GM12801 (cell line): ENCODE data around the gene SORBS2.

Experiments
- CTCF ChIP-seq: IDR thresholded peaks from one replicate; pipeline ENCODE4 v1.5.1; 2011; ENCODE audit warnings: control low read depth; ENCODE audit not compliant: insufficient read length; ENCODE audit errors: extremely low read depth

The SORBS2 gene

GRCh38 chr4:185809121-185809520 is 2.9 kb downstream of the SORBS2 start:
- TF ChIP-seq CTCF: no peak

- no peak for TF ChIP-seq CTCF
These were observed 6.0 kb downstream of the SORBS2 start for GRCh38 chr4:185805979-185806378.

- TF ChIP-seq CTCF: no peak
These were observed 6.7 kb downstream of the SORBS2 start for GRCh38 chr4:185805262-185805802.

GRCh38 chr4:185803022-185803421 is 9.0 kb downstream of the SORBS2 start:
- no peak for TF ChIP-seq CTCF

GRCh38 chr4:185801471-185801870 is 10.5 kb downstream of the SORBS2 start:
- no peak for TF ChIP-seq CTCF

- TF ChIP-seq CTCF: no peak
These were observed 11.6 kb downstream of the SORBS2 start for GRCh38 chr4:185800266-185800945.

GRCh38 chr4:185799442-185799841 is 12.6 kb downstream of the SORBS2 start:
- TF ChIP-seq CTCF: no peak
